HUES6 (cell line): ENCODE measurements around the gene SOS1.
"Not testable (repeated sequence)": the region's sequence is repeated elsewhere in the genome, so short reads cannot be mapped to it uniquely, and the experiment has no call there.

Experiments
- H3K27ac ChIP-seq: 2 replicates; pipeline ENCODE4 v1.7.0; 2013; ENCODE audit warnings: low read depth, mild to moderate bottlenecking, low read length, inconsistent platforms
- H3K27me3 ChIP-seq: 2 replicates; pipeline ENCODE4 v1.6.1; 2013; ENCODE audit warnings: low read length; ENCODE audit not compliant: control insufficient read depth, insufficient read depth
- H3K36me3 ChIP-seq: 2 replicates; pipeline ENCODE4 v1.6.1; 2013; ENCODE audit warnings: low read length; ENCODE audit not compliant: control insufficient read depth, insufficient read depth
- H3K4me1 ChIP-seq: 2 replicates; pipeline ENCODE4 v1.6.1; 2013; ENCODE audit warnings: low read length; ENCODE audit not compliant: control insufficient read depth, insufficient read depth
- H3K4me3 ChIP-seq: 2 replicates; pipeline ENCODE4 v1.5.1; 2013; ENCODE audit warnings: low read depth, low read length
- H3K9ac ChIP-seq: one replicate; pipeline ENCODE4 v1.6.1; 2013; ENCODE audit warnings: mild to moderate bottlenecking, low read length
- H3K9me3 ChIP-seq: 2 replicates; pipeline ENCODE4 v1.6.1; 2013; ENCODE audit warnings: low read depth, low read length; ENCODE audit not compliant: control insufficient read depth, insufficient read depth

Gene SOS1

GRCh38 chr2:39138837-39139211 is 18.0 kb upstream of the SOS1 start:
- Histone ChIP-seq H3K9me3 (no peaks in the 10 kb centered on the region), H3K36me3 (no peaks in the 10 kb centered on the region), H3K27me3 (no peaks in the 10 kb centered on the region), H3K9ac (no peak overlapping the region), H3K27ac (no peak overlapping the region), H3K4me3 (no peak overlapping the region), H3K4me1 (peaks cover 13% of the 10 kb centered on the region)

- H3K27me3 ChIP-seq, H3K9ac ChIP-seq, H3K36me3 ChIP-seq, H3K4me3 ChIP-seq, H3K27ac ChIP-seq, H3K9me3 ChIP-seq: not testable (repeated sequence)
- peaks cover 13% of the 10 kb centered on the region for H3K4me1 ChIP-seq
These were observed 17.5 kb upstream of the SOS1 start for GRCh38 chr2:39138187-39138836.

GRCh38 chr2:39136799-39137198 is 15.9 kb upstream of the SOS1 start:
- H3K4me3 ChIP-seq: no peak overlapping the region
- H3K9me3 ChIP-seq: no peaks in the 10 kb centered on the region
- no peak overlapping the region for H3K27ac ChIP-seq
- peaks cover 11% of the 10 kb centered on the region for H3K4me1 ChIP-seq
- H3K27me3 ChIP-seq: no peaks in the 10 kb centered on the region
- H3K9ac ChIP-seq: no peak overlapping the region
- no peaks in the 10 kb centered on the region for H3K36me3 ChIP-seq

GRCh38 chr2:39135690-39136259 is 14.9 kb upstream of the SOS1 start:
- H3K4me3 ChIP-seq: no peak overlapping the region
- no peaks in the 10 kb centered on the region for H3K36me3 ChIP-seq
- no peak overlapping the region for H3K27ac ChIP-seq
- no peak overlapping the region for H3K9ac ChIP-seq
- no peaks in the 10 kb centered on the region for H3K27me3 ChIP-seq
- peaks cover 8% of the 10 kb centered on the region; the same call in 1 of the 2 replicates for H3K4me1 ChIP-seq
- no peaks in the 10 kb centered on the region for H3K9me3 ChIP-seq

GRCh38 chr2:39133215-39133851 is 12.5 kb upstream of the SOS1 start:
- Histone ChIP-seq H3K36me3 (no peaks in the 10 kb centered on the region), H3K4me3 (no peak overlapping the region), H3K4me1 (no peaks in the 10 kb centered on the region), H3K27me3 (no peaks in the 10 kb centered on the region), H3K9ac (no peak overlapping the region), H3K27ac (no peak overlapping the region), H3K9me3 (no peaks in the 10 kb centered on the region)

- Histone ChIP-seq H3K36me3 (no peaks in the 10 kb centered on the region), H3K27ac (no peak overlapping the region), H3K9ac (no peak overlapping the region), H3K9me3 (no peaks in the 10 kb centered on the region), H3K4me3 (no peak overlapping the region), H3K27me3 (no peaks in the 10 kb centered on the region), H3K4me1 (peaks cover 6% of the 10 kb centered on the region)
These were observed 8.1 kb upstream of the SOS1 start for GRCh38 chr2:39128919-39129391.

- Histone ChIP-seq H3K27me3 (no peaks in the 10 kb centered on the region), H3K4me3 (no peak overlapping the region), H3K4me1 (peaks cover 8% of the 10 kb centered on the region), H3K27ac (no peak overlapping the region), H3K9ac (no peak overlapping the region), H3K9me3 (no peaks in the 10 kb centered on the region), H3K36me3 (no peaks in the 10 kb centered on the region)
These were observed 7.1 kb upstream of the SOS1 start for GRCh38 chr2:39127973-39128372.

GRCh38 chr2:39124746-39125057 is 3.9 kb upstream of the SOS1 start:
- Histone ChIP-seq H3K27me3 (no peaks in the 10 kb centered on the region), H3K4me1 (peaks cover 17% of the 10 kb centered on the region), H3K4me3 (peak overlapping the region; percentile 85), H3K9ac (peak overlapping the region; percentile 63), H3K36me3 (no peaks in the 10 kb centered on the region), H3K27ac (no peak overlapping the region), H3K9me3 (no peaks in the 10 kb centered on the region)

- H3K27me3 ChIP-seq: no peaks in the 10 kb centered on the region
- H3K9ac ChIP-seq: peak overlapping the region; percentile 93
- H3K4me1 ChIP-seq: peaks cover 17% of the 10 kb centered on the region
- H3K36me3 ChIP-seq: no peaks in the 10 kb centered on the region
- H3K9me3 ChIP-seq: no peaks in the 10 kb centered on the region
- peak overlapping the region; percentile 87 for H3K4me3 ChIP-seq
- peak overlapping the region; percentile 89 for H3K27ac ChIP-seq
These were observed 3.3 kb upstream of the SOS1 start for GRCh38 chr2:39124000-39124745.

GRCh38 chr2:39123436-39123999 is 2.7 kb upstream of the SOS1 start:
- Histone ChIP-seq H3K9ac (peak overlapping the region; percentile 93), H3K4me1 (peaks cover 20% of the 10 kb centered on the region), H3K4me3 (peak overlapping the region; percentile 87), H3K36me3 (no peaks in the 10 kb centered on the region), H3K27me3 (no peaks in the 10 kb centered on the region), H3K9me3 (no peaks in the 10 kb centered on the region), H3K27ac (peak overlapping the region; percentile 89)
